Erythroblast (primary cell): ENCODE results near the gene ST8SIA3.

Experiments
- GATA1 ChIP-seq: IDR thresholded peaks from 2 replicates; pipeline ENCODE4 v1.6.1; 2011; ENCODE audit warnings: low read depth, mild to moderate bottlenecking, control low read depth, low read length, moderate library complexity
- POLR2A ChIP-seq: IDR thresholded peaks from 2 replicates; pipeline ENCODE4 v1.6.1; 2011; ENCODE audit warnings: mild to moderate bottlenecking, low read length

GRCh38 chr18:57333940-57334339 is 18.4 kb upstream of the ST8SIA3 start:
- TF ChIP-seq POLR2A = no peak
- no peak for TF ChIP-seq GATA1
